GM03348 (cell line): Measurements from ENCODE around the gene PCP4.

Source experiments
- DNase-seq: peaks from one replicate; pipeline ENCODE4 v3.0.0; 2012; ENCODE audit warnings: low spot score

Gene PCP4

GRCh38 chr21:39923476-39923875, 56.2 kb downstream of the PCP4 start:
- no peak for DNase-seq

- DNase-seq, result no peak
Observed at GRCh38 chr21:39924577-39925308, 57.5 kb downstream of the PCP4 start.

- DNase-seq, result no peak
Observed at GRCh38 chr21:39927304-39927886, 60.2 kb downstream of the PCP4 start.

- DNase-seq, result no peak
Observed at GRCh38 chr21:39932335-39932734, 65.1 kb downstream of the PCP4 start.

GRCh38 chr21:39934895-39935294, 67.7 kb downstream of the PCP4 start:
- no peak for DNase-seq

GRCh38 chr21:39935716-39936115, 68.5 kb downstream of the PCP4 start:
- no peak for DNase-seq

- no peak for DNase-seq
Observed at GRCh38 chr21:39938086-39938625, 70.9 kb downstream of the PCP4 start.

- no peak for DNase-seq
Observed at GRCh38 chr21:39946199-39946598, 79.0 kb downstream of the PCP4 start.

- DNase-seq, result no peak
Observed at GRCh38 chr21:39947031-39947430, 79.8 kb downstream of the PCP4 start.

- no peak for DNase-seq
Observed at GRCh38 chr21:39951183-39952101, 84.2 kb downstream of the PCP4 start.

- DNase-seq, result no peak
Observed at GRCh38 chr21:39952265-39952664, 85.0 kb downstream of the PCP4 start.

GRCh38 chr21:39954570-39954969, 87.3 kb downstream of the PCP4 start:
- no peak for DNase-seq

GRCh38 chr21:39955326-39955725, 88.1 kb downstream of the PCP4 start:
- DNase-seq, result no peak

- no peak for DNase-seq
Observed at GRCh38 chr21:39956586-39956985, 89.3 kb downstream of the PCP4 start.

- DNase-seq, result no peak
Observed at GRCh38 chr21:39958731-39959130, 91.5 kb downstream of the PCP4 start.

GRCh38 chr21:39961251-39961650, 94.0 kb downstream of the PCP4 start:
- no peak for DNase-seq

GRCh38 chr21:39965026-39965425, 97.8 kb downstream of the PCP4 start:
- DNase-seq, result no peak

- no peak for DNase-seq
Observed at GRCh38 chr21:39966786-39967185, 99.5 kb downstream of the PCP4 start.

GRCh38 chr21:39968010-39968409, 100.8 kb downstream of the PCP4 start:
- no peak for DNase-seq

GRCh38 chr21:39969691-39970364, 102.6 kb downstream of the PCP4 start:
- DNase-seq, result no peak

- DNase-seq, result no peak
Observed at GRCh38 chr21:39971956-39972355, 104.7 kb downstream of the PCP4 start.

- DNase-seq, result no peak
Observed at GRCh38 chr21:39972471-39972870, 105.2 kb downstream of the PCP4 start.
